ENCODE measurements around the gene ARHGAP24.

GRCh38 chr4:85824166-85824945 lies 349.4 kb downstream of the ARHGAP24 start:
- no peak for TF ChIP-seq REST (IDR thresholded peaks at IDR 0.05; ENCODE audit: low read depth, low read length)
- TF ChIP-seq, protein P1, sequence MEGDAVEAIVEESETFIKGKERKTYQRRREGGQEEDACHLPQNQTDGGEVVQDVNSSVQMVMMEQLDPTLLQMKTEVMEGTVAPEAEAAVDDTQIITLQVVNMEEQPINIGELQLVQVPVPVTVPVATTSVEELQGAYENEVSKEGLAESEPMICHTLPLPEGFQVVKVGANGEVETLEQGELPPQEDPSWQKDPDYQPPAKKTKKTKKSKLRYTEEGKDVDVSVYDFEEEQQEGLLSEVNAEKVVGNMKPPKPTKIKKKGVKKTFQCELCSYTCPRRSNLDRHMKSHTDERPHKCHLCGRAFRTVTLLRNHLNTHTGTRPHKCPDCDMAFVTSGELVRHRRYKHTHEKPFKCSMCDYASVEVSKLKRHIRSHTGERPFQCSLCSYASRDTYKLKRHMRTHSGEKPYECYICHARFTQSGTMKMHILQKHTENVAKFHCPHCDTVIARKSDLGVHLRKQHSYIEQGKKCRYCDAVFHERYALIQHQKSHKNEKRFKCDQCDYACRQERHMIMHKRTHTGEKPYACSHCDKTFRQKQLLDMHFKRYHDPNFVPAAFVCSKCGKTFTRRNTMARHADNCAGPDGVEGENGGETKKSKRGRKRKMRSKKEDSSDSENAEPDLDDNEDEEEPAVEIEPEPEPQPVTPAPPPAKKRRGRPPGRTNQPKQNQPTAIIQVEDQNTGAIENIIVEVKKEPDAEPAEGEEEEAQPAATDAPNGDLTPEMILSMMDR (IDR thresholded peaks at IDR 0.05 in 2 of 3, conservative IDR thresholded peaks at IDR 0.05 in 1 of 3; ENCODE audit: control insufficient read depth in 2 of 3, extremely low read depth in 1 of 3, insufficient read depth in 1 of 3, low read depth in 3 of 3, low read length in 3 of 3): no peak
- TF ChIP-seq, protein P2, sequence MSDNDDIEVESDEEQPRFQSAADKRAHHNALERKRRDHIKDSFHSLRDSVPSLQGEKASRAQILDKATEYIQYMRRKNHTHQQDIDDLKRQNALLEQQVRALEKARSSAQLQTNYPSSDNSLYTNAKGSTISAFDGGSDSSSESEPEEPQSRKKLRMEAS (IDR thresholded peaks at IDR 0.05; ENCODE audit: low read depth, low read length): no peak
- no peak for TF ChIP-seq EZH2 (IDR thresholded peaks at IDR 0.05; ENCODE audit: borderline replicate concordance, control insufficient read depth, low read depth, low read length)
- no peak for TF ChIP-seq POLR2AphosphoS5 (IDR thresholded peaks at IDR 0.05; ENCODE audit: low read length)
- no peak for TF ChIP-seq RAD21 (IDR thresholded peaks at IDR 0.05; ENCODE audit: insufficient read depth, low read depth, low read length)
- no peak for TF ChIP-seq ZNF24 (IDR thresholded peaks at IDR 0.05)
- TF ChIP-seq POLR2A (IDR thresholded peaks at IDR 0.05; ENCODE audit: low read depth, low read length): no peak
